Liver (tissue), 3 donors: ENCODE data around the gene ADARB1.

Experiments used
- CTCF ChIP-seq: fragments of 150-350 bp; IDR thresholded peaks from 2 replicates; pipeline ENCODE4 v1.5.1; 2017; ENCODE audit warnings: improper control_type of control experiment, low read depth, low read length; ENCODE audit not compliant: missing input control
- EGR1 ChIP-seq, 2 donors: IDR thresholded peaks; 2 replicates each; pipeline ENCODE4 v1.6.1; 2016 to 2018; ENCODE audit warnings: antibody characterized with exemption in 2 of 2, low read depth in 2 of 2
- RXRA ChIP-seq, 2 donors: IDR thresholded peaks; 2 replicates each; pipeline ENCODE4 v1.6.1; 2017 to 2018; ENCODE audit warnings: antibody characterized with exemption in 2 of 2, mild to moderate bottlenecking in 1 of 2
- YY1 ChIP-seq: IDR thresholded peaks from 2 replicates; pipeline ENCODE4 v1.6.1; 2016; ENCODE audit warnings: antibody characterized with exemption, mild to moderate bottlenecking
- ZBTB33 ChIP-seq: IDR thresholded peaks from 2 replicates; pipeline ENCODE4 v1.6.1; 2016; ENCODE audit warnings: antibody characterized with exemption
- donor health status: healthy.
- donor health status: healthy.

- no peak for TF ChIP-seq YY1
- TF ChIP-seq CTCF = no peak
- TF ChIP-seq RXRA (IDR thresholded peaks at IDR 0.05) = no peak
- no peak for TF ChIP-seq EGR1 (IDR thresholded peaks at IDR 0.05; ENCODE audit: low read depth in 2 of 2)
- TF ChIP-seq ZBTB33 = no peak
Measured at GRCh38 chr21:45209046-45209445, 134.7 kb downstream of the ADARB1 start.
